Lower leg skin (tissue), 4 donors: ENCODE data around the gene RPP40. TPM values are rescaled to one million over a fixed set of nuclear protein-coding genes. Genes with fewer than 3 reads are reported as not detected.

Experiments used
- DNase-seq, 2 donors: peaks; one replicate each; pipeline ENCODE4 v3.0.0-alpha.2; 2019; ENCODE audit warnings: low spot score in 2 of 2
- H3K4me3 ChIP-seq: fragments of 200-600 bp; sonication (generic); 2 replicates; pipeline ENCODE4 v1.5.1; 2017; ENCODE audit warnings: mild to moderate bottlenecking, low read depth; ENCODE audit not compliant: poor library complexity, severe bottlenecking
- POLR2A ChIP-seq, 2 donors: fragments of 450-650 bp; IDR thresholded peaks; one replicate each; pipeline ENCODE4 v1.6.1; 2016 to 2017; ENCODE audit warnings: antibody characterized with exemption in 2 of 2, mild to moderate bottlenecking in 1 of 2, moderate library complexity in 1 of 2
- WGBS, 2 donors: methylation state at CpG; one replicate each; pipeline ENCODE4 v1.1.5; 2018; 5-methylcytosine and 5-hydroxymethylcytosine counted together
- intact Hi-C: fragments of 100-400 bp; cut with DNase I; formaldehyde crosslinking; loops from one replicate; pipeline ENCODE4 v1.15.0; 2023; ENCODE audit warnings: low total_unique reads
- total RNA-seq, 4 donors: library from RNA; depleted of rRNA; stranded (reverse); fragments of >200 nt; gene quantifications; one replicate each; pipeline ENCODE4 v1.1.0, GENCODE V29; 2016
- TF ChIP-seq, protein P1 (sequence below), 3 donors: fragments of 450-650 bp; IDR thresholded peaks; one replicate each; pipeline ENCODE4 v1.5.1; 2016; ENCODE audit warnings: antibody characterized with exemption in 3 of 3, mild to moderate bottlenecking in 3 of 3, moderate library complexity in 2 of 3

The RPP40 gene
- total RNA-seq, 4 donors from 2014 or later = 3.4 to 12.3 (median 6.8) TPM

DNA sequence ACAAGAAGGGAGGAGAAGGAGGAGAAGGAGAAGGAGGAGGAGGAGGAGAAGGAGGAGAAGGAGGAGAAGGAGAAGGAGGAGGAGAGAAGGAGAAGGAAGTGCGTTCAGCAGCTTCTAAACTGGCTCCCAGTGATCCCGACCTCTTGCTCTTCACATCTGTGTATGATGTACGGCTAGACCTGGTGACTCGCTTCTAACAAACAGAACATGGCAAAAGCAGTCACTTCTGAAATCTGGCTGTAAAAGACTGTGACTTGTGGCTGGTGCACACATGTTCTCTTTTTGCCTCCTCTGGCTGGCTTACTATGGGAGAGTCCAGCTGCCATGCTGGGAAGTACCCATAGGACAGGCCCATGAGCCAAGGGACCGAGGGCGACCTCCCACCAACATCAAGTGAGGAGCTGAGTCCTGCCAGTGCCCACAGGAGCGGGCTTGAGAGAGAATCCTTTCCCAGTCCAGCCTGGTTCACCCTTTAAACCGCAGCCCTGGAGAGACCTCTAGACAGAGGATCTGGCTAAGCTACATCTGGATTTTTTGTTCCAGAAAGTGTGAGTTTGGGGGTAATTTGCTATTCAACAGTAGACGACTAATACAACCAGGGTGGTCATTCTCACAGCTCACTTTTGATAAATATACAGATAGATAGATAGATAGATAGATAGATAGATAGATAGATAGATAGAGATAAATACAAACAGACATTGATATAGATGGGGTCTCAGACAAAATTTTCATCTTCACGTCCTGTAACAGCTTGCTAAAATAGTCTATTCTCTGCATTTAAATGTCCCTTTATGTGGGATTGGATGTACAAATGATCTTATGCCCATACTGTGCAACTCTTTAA lies 42.3 kb downstream of the RPP40 start:
- intact Hi-C loops = no loop called here
- peak in 1 of 2 donors; percentile 56 for DNase-seq
- TF ChIP-seq, protein P1, sequence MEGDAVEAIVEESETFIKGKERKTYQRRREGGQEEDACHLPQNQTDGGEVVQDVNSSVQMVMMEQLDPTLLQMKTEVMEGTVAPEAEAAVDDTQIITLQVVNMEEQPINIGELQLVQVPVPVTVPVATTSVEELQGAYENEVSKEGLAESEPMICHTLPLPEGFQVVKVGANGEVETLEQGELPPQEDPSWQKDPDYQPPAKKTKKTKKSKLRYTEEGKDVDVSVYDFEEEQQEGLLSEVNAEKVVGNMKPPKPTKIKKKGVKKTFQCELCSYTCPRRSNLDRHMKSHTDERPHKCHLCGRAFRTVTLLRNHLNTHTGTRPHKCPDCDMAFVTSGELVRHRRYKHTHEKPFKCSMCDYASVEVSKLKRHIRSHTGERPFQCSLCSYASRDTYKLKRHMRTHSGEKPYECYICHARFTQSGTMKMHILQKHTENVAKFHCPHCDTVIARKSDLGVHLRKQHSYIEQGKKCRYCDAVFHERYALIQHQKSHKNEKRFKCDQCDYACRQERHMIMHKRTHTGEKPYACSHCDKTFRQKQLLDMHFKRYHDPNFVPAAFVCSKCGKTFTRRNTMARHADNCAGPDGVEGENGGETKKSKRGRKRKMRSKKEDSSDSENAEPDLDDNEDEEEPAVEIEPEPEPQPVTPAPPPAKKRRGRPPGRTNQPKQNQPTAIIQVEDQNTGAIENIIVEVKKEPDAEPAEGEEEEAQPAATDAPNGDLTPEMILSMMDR (IDR thresholded peaks at IDR 0.05) = no peak
- TF ChIP-seq POLR2A (IDR thresholded peaks at IDR 0.05) = no peak
- H3K4me3 ChIP-seq = no peak overlapping the region
- WGBS, 2 donors = 85% methylated on average over 10 of the region's 10 CpGs

DNA sequence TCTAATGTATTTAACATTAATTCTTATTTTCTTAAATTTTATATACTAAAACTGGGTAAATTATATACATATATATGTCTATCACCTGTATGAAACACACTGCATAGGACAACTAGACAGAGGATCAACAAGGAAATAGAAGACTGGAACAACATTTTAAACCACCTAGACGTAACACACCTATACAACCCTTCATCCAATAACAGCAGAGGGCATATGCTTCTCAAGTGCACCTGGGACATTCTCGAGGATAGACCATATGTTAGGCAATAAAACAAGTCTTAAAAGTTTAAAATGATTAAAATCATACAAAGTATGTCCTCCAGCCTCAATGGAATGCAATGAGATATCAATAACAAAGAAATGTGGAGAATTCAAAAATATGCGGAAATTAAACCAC lies 45.2 kb downstream of the RPP40 start:
- intact Hi-C loops = no loop called here
- H3K4me3 ChIP-seq = no peak overlapping the region
- WGBS, 2 donors = 79 to 84% methylated on average over 3 of the region's 3 CpGs
- TF ChIP-seq POLR2A (IDR thresholded peaks at IDR 0.05) = no peak
- TF ChIP-seq, protein P1 (IDR thresholded peaks at IDR 0.05) = no peak
- DNase-seq = no peak

DNA sequence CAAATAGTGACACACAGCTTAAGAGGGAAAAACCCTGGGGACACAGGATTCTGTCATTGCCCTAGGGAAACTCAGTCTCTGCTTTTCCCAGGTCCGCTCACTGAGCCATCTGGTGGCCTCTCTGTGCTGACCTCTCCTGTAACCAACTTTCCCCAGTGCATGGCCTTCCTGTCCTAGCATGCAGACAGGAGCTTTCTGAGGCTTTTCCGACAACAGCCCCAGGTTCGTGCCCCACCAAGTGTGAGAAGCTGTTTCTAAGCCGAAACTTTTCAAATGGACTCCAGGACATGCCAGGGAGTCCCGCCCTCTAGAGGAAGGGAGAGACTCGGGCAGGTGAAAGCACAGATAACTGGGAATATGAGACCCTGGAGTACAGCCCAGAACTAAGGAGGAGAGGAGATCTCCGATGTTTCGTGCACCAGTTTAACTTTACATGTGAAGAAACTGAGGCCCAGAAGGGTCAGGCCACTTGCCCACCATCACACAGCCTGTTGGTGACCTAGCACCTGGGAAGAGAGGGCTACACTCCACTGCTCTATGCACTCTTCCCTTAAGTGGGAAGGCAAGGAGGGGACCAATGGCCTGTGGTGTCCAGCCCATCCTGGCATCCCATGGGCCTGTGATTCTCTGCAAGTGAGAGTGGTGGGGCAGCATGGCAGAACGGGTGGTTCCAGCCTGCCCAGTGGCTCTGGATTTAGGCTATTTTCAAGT lies 46.2 kb downstream of the RPP40 start:
- H3K4me3 ChIP-seq = no peak overlapping the region
- intact Hi-C loops = no loop called here
- WGBS, 2 donors = 65 to 75% methylated on average over 9 of the region's 9 CpGs
- TF ChIP-seq, protein P1 (IDR thresholded peaks at IDR 0.05) = no peak
- no peak for TF ChIP-seq POLR2A (IDR thresholded peaks at IDR 0.05)
- peak in 1 of 2 donors; percentile 42 for DNase-seq

DNA sequence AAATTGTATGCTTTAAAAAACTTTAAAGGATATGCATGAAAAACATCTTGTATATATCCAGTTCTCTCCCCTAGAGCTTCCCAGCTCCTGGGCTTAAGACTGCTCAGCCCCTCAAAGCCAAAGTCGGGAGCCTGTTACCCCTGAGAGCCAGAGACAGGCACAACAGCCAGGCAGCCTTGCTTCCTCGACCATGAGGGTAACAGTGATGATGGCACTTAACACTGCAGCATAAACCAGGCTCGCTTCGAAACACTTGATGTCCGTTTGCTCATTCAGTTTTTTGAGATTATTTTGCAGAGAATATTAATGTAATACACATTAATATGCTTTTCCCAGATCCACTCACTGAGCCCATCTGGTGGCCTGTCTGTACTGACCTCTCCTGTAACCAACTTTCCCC lies 47.2 kb downstream of the RPP40 start:
- DNase-seq = no peak
- 90 to 94% methylated on average over 5 of the region's 5 CpGs for WGBS, 2 donors
- no peak overlapping the region for H3K4me3 ChIP-seq
- intact Hi-C loops = no loop called here
- TF ChIP-seq, protein P1 (IDR thresholded peaks at IDR 0.05) = no peak
- no peak for TF ChIP-seq POLR2A (IDR thresholded peaks at IDR 0.05)

DNA sequence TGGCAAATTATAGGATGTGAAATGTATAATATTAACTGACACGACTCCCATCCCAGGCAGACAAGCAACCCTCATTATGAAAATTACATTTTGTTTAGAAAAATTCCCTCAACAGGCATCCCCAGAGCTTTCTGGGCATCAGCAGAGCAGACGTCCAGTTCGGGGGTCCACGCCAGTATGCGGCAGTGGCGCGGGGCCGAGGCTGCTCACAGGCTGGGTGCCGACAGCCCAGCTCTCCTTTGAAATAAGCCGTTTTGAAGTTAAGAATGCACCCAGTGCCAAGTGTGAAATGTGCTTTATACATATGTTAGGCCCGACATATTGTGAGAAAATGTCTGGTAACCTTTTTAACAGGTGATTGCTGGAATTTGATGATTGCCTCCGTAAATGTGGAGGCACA lies 50.4 kb downstream of the RPP40 start:
- no peak for DNase-seq
- intact Hi-C loops = no loop called here
- no peak overlapping the region for H3K4me3 ChIP-seq
- WGBS, 2 donors = 92 to 95% methylated on average over 12 of the region's 12 CpGs
- TF ChIP-seq, protein P1 (IDR thresholded peaks at IDR 0.05) = no peak
- TF ChIP-seq POLR2A (IDR thresholded peaks at IDR 0.05) = no peak
